Measurements from ENCODE around the gene ADAM12.

GRCh38 chr10:126169899-126170298, 218.4 kb downstream of the ADAM12 start:
- no peak for TF ChIP-seq CTCF (IDR thresholded peaks at IDR 0.05; ENCODE audit: low read length)
- TF ChIP-seq EZH2 (optimal IDR thresholded peaks at IDR 0.05; ENCODE audit: low read depth, low read length) = no peak
